Endothelial cell of hepatic sinusoid (primary cell): ENCODE measurements around the gene AFAP1L1.

Experiments used
- in situ Hi-C: cut with HindIII; loops from 2 replicates; pipeline ENCODE4 v1.10.0; 2017; ENCODE audit warnings: low sequenced_read_pairs

The AFAP1L1 gene

DNA sequence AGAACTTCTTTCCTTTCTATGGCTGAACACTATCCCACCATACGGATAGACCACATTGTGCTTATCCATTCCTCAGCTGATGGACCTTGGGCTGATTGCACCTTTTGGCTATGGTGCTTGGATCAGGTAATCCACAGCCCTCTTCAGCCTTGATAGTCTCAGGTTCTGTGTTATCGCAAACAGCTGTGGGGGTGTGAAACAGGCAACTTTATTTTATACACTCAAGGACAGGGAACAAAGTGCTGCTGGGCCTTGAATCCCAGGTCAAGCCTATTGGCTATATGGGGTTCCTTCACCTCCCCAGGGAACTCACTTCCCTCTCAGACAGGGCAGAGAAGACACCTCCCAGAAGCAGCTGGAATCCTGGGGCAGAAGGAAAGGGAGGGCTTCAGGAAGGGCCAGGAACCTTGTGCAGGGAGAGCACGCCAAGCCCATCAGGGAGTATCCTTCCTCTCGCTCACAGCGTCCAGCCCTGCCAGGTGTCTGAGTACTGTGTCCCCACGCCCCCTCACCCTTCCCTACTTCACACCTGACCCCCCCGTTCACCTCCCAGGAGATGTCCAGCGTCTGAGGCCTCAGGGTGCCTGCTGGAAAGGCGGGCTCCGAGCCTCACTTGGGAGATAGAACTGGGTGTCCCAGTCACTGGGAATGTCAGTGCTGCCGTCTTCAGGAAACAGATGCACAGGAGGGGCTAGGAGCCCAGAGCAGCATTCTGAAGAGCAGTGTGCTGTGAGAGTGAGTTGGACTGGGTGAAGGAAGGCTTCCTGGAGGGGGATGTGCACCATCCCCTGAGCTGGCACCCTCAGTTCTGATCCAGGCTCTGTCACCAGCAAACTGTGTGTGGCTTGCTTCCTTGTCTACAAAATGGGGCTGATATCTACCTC lies 32.8 kb downstream of the AFAP1L1 start:
- in situ Hi-C loops = loop anchor here (5.0 kb wide), 1 partner anchor 33 kb away; no protein-coding TSS in a partner anchor

DNA sequence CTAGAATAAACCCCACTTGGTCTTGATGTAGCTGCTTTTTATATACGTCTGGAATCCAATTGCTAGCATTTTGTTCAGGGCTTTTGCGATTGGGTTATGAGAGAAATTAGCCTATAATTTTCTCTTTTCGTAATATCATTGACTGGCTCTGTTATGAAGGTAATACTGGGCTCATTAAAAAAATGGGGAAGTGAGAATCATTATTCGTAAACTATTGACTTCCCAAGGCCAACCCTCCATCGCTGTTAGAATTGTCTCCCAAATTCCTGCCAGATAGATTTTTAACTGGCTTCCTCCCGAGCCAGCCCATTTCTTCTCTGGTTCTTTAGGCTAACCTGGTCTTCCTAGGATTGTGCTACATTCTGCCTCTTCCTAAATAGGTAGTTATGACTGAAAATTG lies 37.7 kb downstream of the AFAP1L1 start:
- in situ Hi-C loops = no loop called here

DNA sequence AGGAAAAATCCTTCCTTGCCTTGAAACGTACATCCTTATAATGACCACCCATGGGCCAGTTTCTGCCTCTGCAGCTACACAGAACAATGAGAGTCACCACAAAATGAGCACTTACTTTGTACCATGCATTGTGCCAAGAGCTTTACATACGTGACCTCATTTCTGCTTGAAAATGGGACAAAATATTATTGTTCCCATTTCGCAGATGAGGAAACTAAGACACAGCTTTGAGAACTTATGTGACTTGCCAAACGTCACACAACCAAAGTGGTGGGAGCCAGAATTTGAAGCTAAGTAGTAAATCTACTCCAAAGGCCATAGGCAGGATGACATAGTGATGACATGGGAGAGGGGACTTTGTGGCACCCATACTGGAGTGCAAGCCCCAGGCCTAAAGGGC lies 38.8 kb downstream of the AFAP1L1 start:
- in situ Hi-C loops = no loop called here

DNA sequence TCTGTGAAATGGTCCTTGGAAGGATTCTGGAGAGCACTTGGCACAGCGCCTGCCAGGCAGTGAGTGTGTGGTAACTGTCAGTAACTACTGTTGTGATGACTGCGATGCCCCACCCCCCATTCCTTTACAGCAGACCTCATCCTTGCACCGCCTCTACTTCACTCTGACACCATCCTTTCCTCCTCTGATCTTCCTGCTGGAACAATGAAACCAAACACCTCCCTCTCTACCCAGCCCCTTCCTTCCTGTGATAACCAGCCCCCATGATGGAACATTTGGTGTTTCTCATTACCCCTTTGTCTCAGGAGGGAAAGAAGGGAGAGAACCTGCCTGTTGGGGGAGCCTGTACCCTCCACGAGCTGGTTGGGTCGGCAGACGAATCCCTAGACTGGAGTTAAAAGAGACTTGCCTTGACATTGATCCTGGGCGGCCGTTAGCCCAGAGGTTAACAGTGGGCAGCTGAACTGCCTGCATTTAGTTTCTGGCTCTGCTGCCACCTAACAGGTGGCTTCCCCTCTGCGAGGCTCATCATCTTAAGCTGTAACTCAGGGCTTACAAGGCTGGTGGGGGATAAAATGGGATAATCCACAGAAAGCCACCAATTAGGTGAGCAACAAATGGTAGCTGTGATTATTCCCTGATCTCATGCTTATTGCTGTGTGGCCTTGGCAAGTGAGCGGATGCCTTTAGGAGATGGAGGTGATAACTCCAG lies 39.4 kb downstream of the AFAP1L1 start:
- in situ Hi-C loops = no loop called here

DNA sequence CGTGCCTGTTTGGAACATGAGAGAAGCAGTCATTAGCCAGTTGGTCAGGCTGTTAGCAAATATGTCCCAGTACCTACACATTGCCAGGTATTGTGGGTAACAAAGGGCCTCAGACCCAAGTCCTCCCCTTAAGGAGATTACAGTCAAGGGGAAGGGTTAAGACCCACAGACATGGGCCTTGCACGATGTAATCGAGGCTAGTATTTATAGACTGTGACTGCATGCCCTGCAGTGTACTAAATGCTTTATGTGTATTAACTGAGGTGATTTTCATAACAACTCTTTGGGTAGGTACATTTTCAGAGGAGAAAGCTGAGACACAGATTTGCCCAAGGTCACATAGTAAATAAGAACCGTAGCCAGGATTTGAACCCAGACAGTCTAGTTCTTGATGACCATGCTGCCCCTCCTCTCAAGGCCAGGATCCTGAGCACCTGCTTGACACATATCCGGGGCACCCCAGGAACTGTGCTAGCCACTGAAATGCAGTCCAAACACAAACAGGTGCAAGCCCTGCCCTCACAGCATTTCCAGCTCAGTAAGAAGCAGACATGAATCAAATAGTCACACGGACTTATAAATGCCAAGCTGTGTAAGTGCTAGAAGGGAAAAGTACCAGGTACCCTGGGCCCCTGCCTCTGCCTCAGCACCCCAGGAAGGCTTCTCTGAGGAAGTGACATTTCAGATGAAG lies 41.6 kb downstream of the AFAP1L1 start:
- in situ Hi-C loops = no loop called here

DNA sequence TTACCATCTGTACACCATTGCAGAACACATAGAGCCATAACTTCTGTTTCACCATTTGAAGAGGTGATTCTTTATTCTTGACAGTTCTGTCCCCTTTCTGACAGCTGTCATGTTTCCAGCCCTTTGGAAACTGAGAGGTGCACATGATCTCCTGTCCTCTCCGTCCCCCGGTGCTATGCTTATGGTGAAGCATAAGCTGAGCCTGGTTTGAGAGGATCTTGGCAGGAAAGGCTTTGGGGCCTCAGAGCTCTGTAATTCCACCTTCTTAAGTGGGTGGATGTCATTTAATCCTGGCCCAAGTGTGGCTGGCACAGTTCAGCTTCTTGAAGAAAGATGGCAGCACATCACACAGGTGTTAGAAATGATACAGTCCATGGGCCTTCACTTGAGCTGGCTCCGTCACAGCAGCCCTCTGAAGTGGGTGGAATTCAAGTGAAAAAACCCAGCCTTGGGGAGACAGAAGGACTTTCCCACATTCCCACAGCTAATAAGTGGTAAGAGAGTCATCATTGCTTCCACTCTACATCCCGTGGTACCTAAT lies 43.0 kb downstream of the AFAP1L1 start:
- in situ Hi-C loops = no loop called here

DNA sequence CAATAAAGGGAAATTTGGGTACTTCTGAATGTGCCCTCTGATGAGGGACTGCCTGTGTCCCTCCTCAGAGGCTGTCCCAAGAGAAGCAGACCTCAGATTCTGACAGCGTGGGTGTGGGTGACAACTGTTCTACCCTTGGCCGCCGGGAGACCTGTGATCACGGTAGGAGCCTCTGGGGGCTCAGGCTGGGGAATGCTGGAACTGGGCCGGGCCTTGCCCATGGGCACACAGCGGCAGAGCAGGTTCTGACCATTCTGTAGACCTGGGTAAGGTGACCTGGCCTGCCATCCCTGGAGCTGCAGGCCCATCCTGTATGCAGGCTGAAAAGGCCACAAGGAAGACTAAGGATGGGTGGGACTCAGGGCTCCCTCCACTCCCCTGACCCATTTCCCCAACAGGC lies 44.1 kb downstream of the AFAP1L1 start:
- in situ Hi-C loops = no loop called here

DNA sequence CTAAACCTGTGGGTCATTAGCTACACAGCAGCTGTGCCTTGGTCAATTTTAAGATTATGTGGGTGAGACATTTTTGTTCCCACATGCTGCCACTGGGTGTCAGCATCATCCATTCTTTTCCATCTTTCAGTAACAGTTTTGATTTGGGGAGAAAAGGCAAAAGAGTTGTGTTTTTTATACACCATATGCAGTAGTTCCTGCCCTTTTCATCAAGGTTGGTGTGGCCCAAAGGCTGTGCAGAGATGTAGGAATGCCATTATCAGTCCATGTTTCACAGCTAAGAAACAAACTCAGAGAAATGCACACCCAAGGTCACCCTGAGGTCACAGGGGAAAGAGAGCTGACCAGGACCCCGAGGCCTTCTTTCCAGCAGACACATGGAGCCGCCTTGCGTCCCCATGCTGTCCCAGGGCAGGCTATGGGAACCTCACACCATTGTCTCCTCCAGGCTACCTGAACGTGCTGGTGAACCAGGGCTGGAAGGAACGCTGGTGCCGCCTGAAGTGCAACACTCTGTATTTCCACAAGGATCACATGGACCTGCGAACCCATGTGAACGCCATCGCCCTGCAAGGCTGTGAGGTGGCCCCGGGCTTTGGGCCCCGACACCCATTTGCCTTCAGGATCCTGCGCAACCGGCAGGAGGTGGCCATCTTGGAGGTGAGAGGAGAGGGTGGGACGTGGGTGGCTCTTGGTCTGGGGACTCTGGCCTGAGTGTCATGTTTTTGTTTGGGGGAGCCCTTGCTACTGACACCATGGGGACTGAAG lies 45.8 kb downstream of the AFAP1L1 start:
- in situ Hi-C loops = no loop called here

DNA sequence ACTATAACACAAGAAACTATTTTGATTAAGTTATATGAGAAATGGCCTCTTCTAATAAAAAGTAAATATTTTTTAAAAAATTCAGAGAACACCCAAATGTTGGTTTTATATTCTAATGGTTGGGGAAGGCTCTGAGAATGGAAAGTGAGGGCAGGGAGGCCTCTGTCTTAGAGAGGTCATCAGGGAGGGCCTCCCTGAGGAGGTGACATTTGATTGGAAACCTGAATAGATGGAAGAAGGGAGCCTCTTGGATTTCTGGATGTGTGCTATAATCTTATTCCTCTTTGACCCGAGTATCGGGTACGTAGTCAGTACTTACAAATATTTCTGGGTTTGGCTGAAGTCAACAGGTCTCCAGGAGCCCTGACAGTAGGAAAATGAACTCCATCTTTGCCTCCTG lies 47.5 kb downstream of the AFAP1L1 start:
- in situ Hi-C loops = no loop called here

DNA sequence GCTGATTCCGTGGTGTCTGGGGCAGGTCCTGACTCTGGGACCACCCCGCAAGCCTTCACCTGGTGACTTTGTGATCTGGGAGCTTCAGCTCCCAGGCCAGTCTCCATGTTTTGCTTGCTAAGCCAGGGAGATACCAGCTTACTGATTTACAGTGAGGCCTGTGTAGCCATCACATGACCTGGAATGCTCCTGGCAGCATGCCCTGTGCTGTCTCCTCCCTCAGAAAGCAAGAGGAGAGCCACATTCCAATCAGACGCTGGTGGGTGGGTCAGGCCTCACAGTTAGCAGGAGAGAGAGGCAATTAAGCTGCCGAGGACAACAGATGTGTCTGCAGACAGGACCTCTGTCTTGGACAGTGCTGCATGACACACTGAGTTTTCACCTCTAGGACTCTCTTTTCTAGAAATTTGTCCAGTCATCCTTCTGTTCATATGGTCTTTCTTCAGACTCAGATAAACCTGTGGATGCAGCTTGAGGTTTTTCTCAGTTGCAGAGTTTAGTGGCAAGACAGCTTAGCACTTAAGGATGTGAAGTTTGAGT lies 49.2 kb downstream of the AFAP1L1 start:
- in situ Hi-C loops = no loop called here

DNA sequence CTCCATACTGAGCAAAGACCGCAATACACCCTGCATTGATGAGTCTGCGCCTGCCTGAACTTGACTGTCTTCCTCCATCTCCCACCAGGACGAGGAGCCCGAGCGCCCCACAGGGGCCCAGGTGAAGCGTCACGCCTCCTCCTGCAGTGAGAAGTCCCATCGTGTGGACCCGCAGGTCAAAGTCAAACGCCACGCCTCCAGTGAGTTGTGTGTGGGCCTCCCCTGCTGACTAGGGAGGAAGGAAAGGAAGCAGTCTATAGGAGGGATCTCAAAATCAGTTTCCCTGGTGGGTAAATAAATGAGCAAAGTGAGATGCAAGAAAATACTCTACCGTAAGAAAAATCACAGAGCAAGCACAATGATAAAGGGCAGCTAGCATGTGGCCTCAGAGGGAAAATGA lies 50.9 kb downstream of the AFAP1L1 start:
- in situ Hi-C loops = no loop called here

DNA sequence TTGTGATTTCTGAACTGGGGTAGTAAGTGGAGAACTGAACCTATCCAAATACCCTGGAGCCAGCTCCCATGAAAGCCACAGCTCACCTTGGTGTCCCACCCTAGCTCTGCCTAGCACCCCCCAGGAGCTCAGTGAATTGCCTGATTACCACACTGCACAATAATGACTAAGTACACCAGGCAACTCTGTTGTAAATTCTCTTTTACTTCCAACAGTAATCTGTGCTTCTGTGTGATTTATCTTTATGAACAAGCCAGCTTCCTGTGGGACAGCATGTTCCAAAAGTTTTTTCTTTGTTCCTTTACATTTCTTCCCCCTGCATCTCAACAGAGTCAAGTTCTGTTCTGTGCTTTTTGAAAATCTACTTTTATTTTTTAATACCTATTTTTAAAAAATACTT lies 51.6 kb downstream of the AFAP1L1 start:
- in situ Hi-C loops = no loop called here

DNA sequence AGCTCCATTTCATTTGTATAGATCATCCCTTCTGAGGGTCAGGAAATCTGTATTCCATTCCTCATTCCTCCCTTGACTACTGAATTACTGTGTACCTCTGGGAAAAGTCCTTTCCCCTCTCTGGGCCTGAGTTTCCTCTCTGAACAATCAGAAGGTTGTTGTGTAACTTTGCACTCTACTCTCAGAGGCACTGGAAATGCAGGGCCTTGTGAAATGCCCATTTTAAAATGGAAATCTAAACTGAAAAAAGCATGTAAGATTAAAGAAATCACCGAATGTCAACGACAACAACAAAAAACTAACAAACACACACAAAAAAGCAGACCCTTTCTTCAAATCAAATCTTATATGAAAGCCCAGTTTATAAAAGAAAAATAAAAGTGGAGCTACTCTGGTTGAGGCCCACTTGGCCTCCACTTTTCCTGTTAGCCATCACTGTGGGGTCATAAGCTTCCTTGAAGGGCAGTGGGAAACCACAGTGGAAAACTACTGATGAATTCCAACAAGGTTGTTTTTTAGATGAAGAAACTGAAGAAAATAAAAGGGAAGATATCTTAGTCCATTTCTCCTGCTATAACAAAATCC lies 52.1 kb downstream of the AFAP1L1 start:
- in situ Hi-C loops = no loop called here

DNA sequence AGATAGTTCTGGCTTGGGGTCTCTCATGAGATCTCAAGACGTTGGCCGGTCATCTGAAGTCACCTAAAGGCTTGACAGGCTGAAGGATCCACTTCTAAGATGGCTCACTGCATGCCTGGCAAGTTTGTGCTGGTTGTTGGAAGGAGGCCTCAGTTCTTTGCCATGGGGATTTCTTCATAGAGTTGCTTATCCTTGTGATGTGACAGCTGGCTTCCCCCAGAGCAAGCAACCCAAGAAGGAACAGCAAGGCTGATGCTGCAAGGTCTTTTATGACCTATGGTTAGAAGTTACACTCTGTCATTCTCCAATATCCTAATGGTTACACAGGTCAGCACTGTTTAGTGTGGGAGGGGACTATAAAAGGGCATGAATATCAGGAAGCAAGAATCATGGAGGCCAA lies 53.0 kb downstream of the AFAP1L1 start:
- in situ Hi-C loops = no loop called here

DNA sequence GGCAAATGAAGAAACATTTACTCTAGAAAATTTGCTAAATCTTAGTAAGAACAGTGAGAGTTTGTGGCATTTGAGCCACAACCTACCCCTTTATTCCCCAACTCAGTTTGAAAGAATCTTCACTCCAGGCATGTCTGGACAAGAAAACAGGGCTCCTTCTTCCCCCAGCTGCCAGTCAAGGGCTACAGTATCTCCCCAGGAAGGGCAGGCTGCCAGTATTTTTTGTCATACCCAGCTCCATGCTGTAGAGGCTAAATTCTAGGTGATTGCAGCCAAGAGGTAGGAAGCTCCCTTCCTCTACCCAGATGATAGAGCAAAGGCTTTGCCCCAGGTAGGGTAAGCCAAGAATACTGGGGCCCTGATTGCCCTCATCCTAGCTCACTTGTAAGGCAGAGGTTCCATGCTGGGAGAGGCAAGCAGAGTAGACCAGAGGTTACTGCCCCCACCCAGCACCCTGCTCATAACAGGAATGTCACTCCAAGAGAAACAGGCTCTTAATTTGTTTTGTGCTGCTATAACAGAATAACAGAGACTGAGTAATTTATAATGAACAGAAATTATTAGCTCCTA lies 53.6 kb downstream of the AFAP1L1 start:
- in situ Hi-C loops = no loop called here

DNA sequence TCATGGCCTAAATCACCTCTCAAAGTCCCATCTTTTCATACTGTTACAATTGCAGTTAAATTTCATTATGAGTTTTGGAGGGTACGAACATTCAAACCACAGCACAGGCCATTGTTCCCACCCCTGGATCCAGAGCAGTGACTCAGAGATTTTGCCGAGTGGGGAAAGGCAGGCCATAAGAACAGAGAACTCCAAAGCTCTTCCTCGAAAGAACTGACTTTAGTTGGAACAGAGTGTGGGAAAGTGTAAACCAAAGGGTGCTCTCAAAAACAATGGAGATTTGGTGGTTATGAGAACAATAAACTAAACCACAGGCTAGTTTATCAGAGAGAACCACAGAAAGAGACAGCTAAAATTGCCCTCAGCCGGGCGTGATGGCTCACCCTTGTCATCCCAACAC lies 54.2 kb downstream of the AFAP1L1 start:
- in situ Hi-C loops = no loop called here

DNA sequence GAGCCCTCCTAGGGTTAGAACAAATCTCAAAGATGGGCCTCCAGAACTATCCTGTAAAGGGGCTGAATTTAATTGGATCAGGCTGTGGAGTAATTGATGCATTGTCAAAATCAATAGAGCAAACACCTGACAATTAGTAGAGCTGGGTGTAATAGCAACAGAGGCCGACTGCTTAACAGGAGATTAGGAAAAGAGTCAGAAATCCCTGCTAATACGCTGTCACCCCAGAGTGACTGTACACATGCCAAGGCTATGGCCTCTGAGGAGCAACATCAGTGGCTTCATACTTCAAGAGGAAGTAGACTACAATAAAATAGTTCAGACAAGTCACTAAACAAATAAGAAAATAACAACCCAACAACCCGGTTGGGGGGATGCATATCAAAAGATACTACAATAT lies 55.0 kb downstream of the AFAP1L1 start:
- in situ Hi-C loops = no loop called here

DNA sequence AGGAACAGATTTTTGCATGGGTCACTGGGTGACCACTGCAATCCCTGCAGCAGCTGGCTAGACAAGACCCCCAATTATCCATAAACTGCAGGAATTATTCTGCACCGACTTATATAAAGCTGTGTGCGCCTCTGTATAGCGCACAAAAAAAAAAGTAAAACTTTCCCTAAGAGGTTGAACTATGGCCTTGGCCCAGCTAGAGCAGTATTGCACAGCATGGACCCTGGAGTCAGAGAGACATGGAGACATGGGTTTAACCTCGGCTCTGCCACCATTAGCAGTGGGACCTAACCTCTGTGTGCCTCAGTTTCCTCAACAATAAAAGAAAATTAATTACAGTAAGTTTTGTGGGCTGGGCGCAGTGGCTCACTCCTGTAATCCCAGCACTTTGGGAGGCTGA lies 56.5 kb downstream of the AFAP1L1 start:
- in situ Hi-C loops = no loop called here

DNA sequence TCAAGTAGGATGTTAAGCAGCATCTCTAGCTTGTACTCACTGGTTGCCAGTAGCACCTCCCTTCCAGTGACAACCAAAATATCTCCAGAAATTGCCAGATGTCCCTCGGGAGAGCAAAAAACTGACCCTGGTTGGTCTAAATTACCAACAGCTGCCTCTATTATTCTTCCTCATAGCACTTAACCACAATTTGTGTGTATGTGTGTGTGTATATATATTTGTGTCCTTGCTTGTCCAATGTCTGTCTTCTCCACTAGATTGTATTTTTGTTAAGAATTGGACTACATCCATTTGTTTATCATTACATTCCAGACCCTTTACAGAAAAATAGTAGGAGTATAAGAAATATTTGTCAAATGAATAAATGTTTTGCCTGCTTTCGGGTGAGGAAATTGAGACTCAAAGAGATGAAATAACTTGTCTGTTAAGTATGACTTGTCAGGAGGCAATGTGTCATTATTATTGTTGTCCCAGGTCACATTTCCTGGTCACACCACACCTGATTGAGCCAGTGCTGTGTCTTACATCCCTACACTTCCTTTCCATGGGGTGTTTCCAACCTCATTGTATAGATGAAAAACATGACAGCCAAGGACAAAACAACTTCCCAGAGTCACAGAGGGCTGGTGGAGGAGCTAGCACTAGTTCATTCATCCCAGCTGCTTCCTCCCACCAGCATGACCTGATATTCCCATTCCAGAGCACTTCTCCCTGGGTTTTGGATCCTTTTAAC lies 62.2 kb downstream of the AFAP1L1 start:
- in situ Hi-C loops = no loop called here
